Sigmoid colon (tissue), 4 donors: ENCODE results near the gene DAPK2.

ENCODE experiments used
- EP300 ChIP-seq, 4 donors: sonication (generic); formaldehyde crosslinking; IDR thresholded peaks; one replicate each; pipeline ENCODE4 v1.6.1; 2017; ENCODE audit warnings: antibody characterized with exemption in 4 of 4
- POLR2AphosphoS5 ChIP-seq, 4 donors: sonication (generic); formaldehyde crosslinking; IDR thresholded peaks; one replicate each; pipeline ENCODE4 v1.6.1; 2017; ENCODE audit warnings: antibody characterized with exemption in 4 of 4

- TF ChIP-seq POLR2AphosphoS5 (IDR thresholded peaks at IDR 0.05) = no peak
- TF ChIP-seq EP300 (IDR thresholded peaks at IDR 0.05) = no peak
These were observed 31.3 kb downstream of the DAPK2 start for GRCh38 chr15:64014995-64015394.
